ENCODE data around the gene CCL20.
A peak's percentile ranks its signal among the peaks of the same experiment; 100 is the strongest.
"Not testable (repeated sequence)": the region's sequence is repeated elsewhere in the genome, so short reads cannot be mapped to it uniquely, and the experiment has no call there.

Gene CCL20

GRCh38 chr2:227813562-227814353 lies at the start of gene CCL20:
CCL20 (plus strand) TSS chr2:227813842; CDS start chr2:227813912, 70 bp downstream.
- no peak for DNase-seq (ENCODE audit: low read depth in 2 of 2)

GRCh38 chr2:227765788-227766372 lies 47.8 kb upstream of the CCL20 start:
- no peak for DNase-seq (ENCODE audit: low read depth in 2 of 2)

GRCh38 chr2:227766373-227766883 lies 47.2 kb upstream of the CCL20 start:
- peak; percentile 34 to 41 for DNase-seq (ENCODE audit: low read depth in 2 of 2)

- no peak for DNase-seq (ENCODE audit: low read depth in 2 of 2)
These were observed 45.8 kb upstream of the CCL20 start for GRCh38 chr2:227767830-227768229.

- no peak for DNase-seq (ENCODE audit: low read depth in 2 of 2)
These were observed 41.4 kb upstream of the CCL20 start for GRCh38 chr2:227772197-227772661.

GRCh38 chr2:227772932-227773331 lies 40.7 kb upstream of the CCL20 start:
- DNase-seq (ENCODE audit: low read depth in 2 of 2): no peak

- no peak for DNase-seq (ENCODE audit: low read depth in 2 of 2)
These were observed 39.5 kb upstream of the CCL20 start for GRCh38 chr2:227774011-227774624.

GRCh38 chr2:227774895-227775842 lies 38.5 kb upstream of the CCL20 start:
- DNase-seq (ENCODE audit: low read depth in 2 of 2): no peak

- DNase-seq (ENCODE audit: low read depth in 2 of 2): no peak
These were observed 32.5 kb upstream of the CCL20 start for GRCh38 chr2:227780981-227781615.

- no peak for DNase-seq (ENCODE audit: low read depth in 2 of 2)
These were observed 31.8 kb upstream of the CCL20 start for GRCh38 chr2:227781841-227782240.

- DNase-seq (ENCODE audit: low read depth in 2 of 2): no peak
These were observed 30.8 kb upstream of the CCL20 start for GRCh38 chr2:227782804-227783203.

GRCh38 chr2:227783404-227784138 lies 30.1 kb upstream of the CCL20 start:
- no peak for DNase-seq (ENCODE audit: low read depth in 2 of 2)

- no peak for DNase-seq (ENCODE audit: low read depth in 2 of 2)
These were observed 28.3 kb upstream of the CCL20 start for GRCh38 chr2:227785293-227785692.

GRCh38 chr2:227788561-227789018 lies 25.1 kb upstream of the CCL20 start:
- no peak for DNase-seq (ENCODE audit: low read depth in 2 of 2)

GRCh38 chr2:227789803-227790202 lies 23.8 kb upstream of the CCL20 start:
- DNase-seq (ENCODE audit: low read depth in 2 of 2): no peak

GRCh38 chr2:227793148-227793712 lies 20.4 kb upstream of the CCL20 start:
- DNase-seq (ENCODE audit: low read depth in 2 of 2): no peak

GRCh38 chr2:227796045-227796711 lies 17.5 kb upstream of the CCL20 start:
- DNase-seq (ENCODE audit: low read depth in 2 of 2): no peak

GRCh38 chr2:227796768-227797167 lies 16.9 kb upstream of the CCL20 start:
- DNase-seq (ENCODE audit: low read depth in 2 of 2): not testable (repeated sequence)

GRCh38 chr2:227799202-227799601 lies 14.4 kb upstream of the CCL20 start:
- no peak for DNase-seq (ENCODE audit: low read depth in 2 of 2)

All from activated CD4-positive, alpha-beta T cell treated with anti-CD3 and anti-CD28 coated beads for 24 hours (primary cell).